ENCODE results near the gene ZBTB46.
"Not testable (repeated sequence)": the region's sequence is repeated elsewhere in the genome, so short reads cannot be mapped to it uniquely, and the experiment has no call there.

Gene ZBTB46

GRCh38 chr20:63857764-63858392 lies 26.8 kb upstream of the ZBTB46 start:
- no peak for DNase-seq

- no peak for DNase-seq
Measured at GRCh38 chr20:63856098-63856511, 25.0 kb upstream of the ZBTB46 start.

GRCh38 chr20:63855363-63856097 lies 24.5 kb upstream of the ZBTB46 start:
- no peak for DNase-seq

- no peak for DNase-seq
Measured at GRCh38 chr20:63854766-63855362, 23.8 kb upstream of the ZBTB46 start.

GRCh38 chr20:63854069-63854765 lies 23.2 kb upstream of the ZBTB46 start:
- DNase-seq = no peak

- DNase-seq = not testable (repeated sequence)
Measured at GRCh38 chr20:63853733-63854068, 22.6 kb upstream of the ZBTB46 start.

GRCh38 chr20:63851548-63851943 lies 20.5 kb upstream of the ZBTB46 start:
- DNase-seq = not testable (repeated sequence)

- no peak for DNase-seq
Measured at GRCh38 chr20:63850689-63851547, 19.9 kb upstream of the ZBTB46 start.

- DNase-seq = no peak
Measured at GRCh38 chr20:63848003-63848911, 17.2 kb upstream of the ZBTB46 start.

- no peak for DNase-seq
Measured at GRCh38 chr20:63847237-63848002, 16.4 kb upstream of the ZBTB46 start.

GRCh38 chr20:63846888-63847236 lies 15.8 kb upstream of the ZBTB46 start:
- DNase-seq = no peak

- no peak for DNase-seq
Measured at GRCh38 chr20:63846128-63846771, 15.2 kb upstream of the ZBTB46 start.

- DNase-seq = no peak
Measured at GRCh38 chr20:63844511-63844991, 13.5 kb upstream of the ZBTB46 start.

- DNase-seq = no peak
Measured at GRCh38 chr20:63843778-63844177, 12.7 kb upstream of the ZBTB46 start.

GRCh38 chr20:63843222-63843621 lies 12.2 kb upstream of the ZBTB46 start:
- DNase-seq = no peak

GRCh38 chr20:63842258-63842657 lies 11.2 kb upstream of the ZBTB46 start:
- no peak for DNase-seq

- DNase-seq = no peak
Measured at GRCh38 chr20:63840405-63840828, 9.4 kb upstream of the ZBTB46 start.

- no peak for DNase-seq
Measured at GRCh38 chr20:63839620-63840019, 8.6 kb upstream of the ZBTB46 start.

- no peak for DNase-seq
Measured at GRCh38 chr20:63837479-63837878, 6.4 kb upstream of the ZBTB46 start.

All from NCI-H446 treated with DMSO at 0.1 percent for 48 hours (cell line).